Measurements from ENCODE around the gene TMEM131L. TPM values are rescaled to one million over a fixed set of nuclear protein-coding genes. Genes with fewer than 3 reads are reported as not detected.
"Not testable (repeated sequence)": the region's sequence is repeated elsewhere in the genome, so short reads cannot be mapped to it uniquely, and the experiment has no call there.

The TMEM131L gene
- total RNA-seq, 1 experiment from 2014 or later, result 19.7 TPM

GRCh38 chr4:153663667-153664066 lies 197.5 kb downstream of the TMEM131L start:
- BruUV-seq (replicated peaks), result no TSS peak
- ChIA-PET RAD21 (ENCODE audit: low non-redundant PET in 1 of 2, low total read pairs in 2 of 2, uncharacterized antibody in 2 of 2, unreplicated experiment in 2 of 2) (no interaction called here), POLR2A (no interaction called here), CTCF (no interaction called here)
- no peak overlapping the region for H3K27ac ChIP-seq (ENCODE audit: low read depth, low read length)
- H4K20me1 ChIP-seq (ENCODE audit: insufficient read depth), result no peaks in the 10 kb centered on the region
- no peaks in the 10 kb centered on the region for H3K36me3 ChIP-seq (ENCODE audit: control insufficient read depth in 1 of 2, insufficient read depth in 2 of 2, low read length in 2 of 2)
- H3K27me3 ChIP-seq (ENCODE audit: insufficient read depth, low read length), result no peaks in the 10 kb centered on the region
- ATAC-seq, result no peak
- no peak overlapping the region for H3K4me3 ChIP-seq (replicated peaks in 1 of 2; ENCODE audit: low read depth in 1 of 2, low read length in 2 of 2)
- intact Hi-C loops (cut with micrococcal nuclease), result no loop called here
- H3K9ac ChIP-seq (ENCODE audit: low read length), result no peak overlapping the region
- no peaks in the 10 kb centered on the region for H3K79me2 ChIP-seq (ENCODE audit: insufficient read depth, low read length)
- H3K9me3 ChIP-seq (ENCODE audit: control insufficient read depth in 1 of 2, insufficient read depth in 1 of 2, low read depth in 1 of 2, low read length in 2 of 2), result no peaks in the 10 kb centered on the region; a peak in 1 of 4 replicates
- no peak overlapping the region for H2AFZ ChIP-seq (ENCODE audit: low read depth, low read length, poor library complexity, severe bottlenecking)
- H3K4me2 ChIP-seq (ENCODE audit: low read length), result no peak overlapping the region
- TF ChIP-seq CBX3 (IDR thresholded peaks at IDR 0.05; ENCODE audit: low read depth) (no peak), SP1 (IDR thresholded peaks at IDR 0.05; ENCODE audit: low read depth) (no peak), EZH2 (IDR thresholded peaks at IDR 0.05) (no peak), ELF1 (IDR thresholded peaks at IDR 0.05; ENCODE audit: borderline replicate concordance, low read depth) (no peak), YY1 (IDR thresholded peaks at IDR 0.05; ENCODE audit: extremely low read depth, insufficient replicate concordance, low read depth, low read length) (no peak), POLR2A (IDR thresholded peaks at IDR 0.05; ENCODE audit: borderline replicate concordance, extremely low read depth, insufficient read depth, insufficient read length) (no peak), SIN3A (IDR thresholded peaks at IDR 0.05; ENCODE audit: low read depth) (no peak), POLR2AphosphoS5 (IDR thresholded peaks at IDR 0.05; ENCODE audit: low read depth, low read length) (no peak), ZNF274 (IDR thresholded peaks at IDR 0.05; ENCODE audit: low read depth, low read length) (no peak), ATF3 (IDR thresholded peaks at IDR 0.05) (no peak), MAX (IDR thresholded peaks at IDR 0.05) (no peak), TCF7L2 (IDR thresholded peaks at IDR 0.05; ENCODE audit: borderline replicate concordance, extremely low read depth, insufficient read depth, insufficient read length) (no peak), EZH2phosphoT487 (IDR thresholded peaks at IDR 0.05; ENCODE audit: borderline replicate concordance) (no peak)
- no peaks in the 10 kb centered on the region for H3K9me2 ChIP-seq (ENCODE audit: insufficient read depth)
- no peaks in the 10 kb centered on the region for H3K4me1 ChIP-seq (ENCODE audit: control insufficient read depth in 1 of 2, insufficient read depth in 2 of 2, low read length in 2 of 2)
- no peak for DNase-seq (ENCODE audit: low read depth, low spot score)

- H3K9me3 ChIP-seq (ENCODE audit: control insufficient read depth in 1 of 2, insufficient read depth in 1 of 2, low read depth in 1 of 2, low read length in 2 of 2); H3K9ac ChIP-seq (ENCODE audit: low read length); H3K27ac ChIP-seq (ENCODE audit: low read depth, low read length); H3K4me1 ChIP-seq (ENCODE audit: control insufficient read depth in 1 of 2, insufficient read depth in 2 of 2, low read length in 2 of 2); H3K4me2 ChIP-seq (ENCODE audit: low read length); H3K79me2 ChIP-seq (ENCODE audit: insufficient read depth, low read length); H3K36me3 ChIP-seq (ENCODE audit: control insufficient read depth in 1 of 2, insufficient read depth in 2 of 2, low read length in 2 of 2); DNase-seq (ENCODE audit: low read depth, low spot score); H4K20me1 ChIP-seq (ENCODE audit: insufficient read depth); CTCF ChIA-PET; H3K4me3 ChIP-seq (replicated peaks in 1 of 2; ENCODE audit: low read depth in 1 of 2, low read length in 2 of 2); RAD21 ChIA-PET (ENCODE audit: low non-redundant PET in 1 of 2, low total read pairs in 2 of 2, uncharacterized antibody in 2 of 2, unreplicated experiment in 2 of 2); H3K9me2 ChIP-seq (ENCODE audit: insufficient read depth); intact Hi-C loops (cut with micrococcal nuclease); H2AFZ ChIP-seq (ENCODE audit: low read depth, low read length, poor library complexity, severe bottlenecking); BruUV-seq (replicated peaks); H3K27me3 ChIP-seq (ENCODE audit: insufficient read depth, low read length); POLR2A ChIA-PET; ATAC-seq: not testable (repeated sequence)
Observed at GRCh38 chr4:153666505-153666904, 200.3 kb downstream of the TMEM131L start.
